BJ (cell line): ENCODE measurements around the gene TTLL11. TPM values are rescaled to one million over a fixed set of nuclear protein-coding genes. Genes with fewer than 3 reads are reported as not detected.

Source experiments
- CTCF ChIA-PET: fragments of 350-600 bp; formaldehyde crosslinking; extraction: SDS; loops from one replicate; lab custom pipeline; 2021; ENCODE audit warnings: antibody characterized with exemption, inconsistent platforms; lab: Yijun Ruan, JAX
- POLR2A ChIA-PET: fragments of 300-600 bp; sonication (Branson Sonifier 250); formaldehyde crosslinking; extraction: SDS; loops from one replicate; lab custom pipeline; 2021; ENCODE audit warnings: antibody characterized with exemption; lab: Charles Lee
- DNase-seq: peaks from one replicate; pipeline ENCODE4 v3.0.0-alpha.2; 2011; ENCODE audit warnings: low read depth
- H3K27me3 ChIP-seq: 2 replicates; pipeline ENCODE4 v1.6.0; 2011; ENCODE audit warnings: low read length; ENCODE audit not compliant: control insufficient read depth, insufficient read depth
- H3K36me3 ChIP-seq: 2 replicates; pipeline ENCODE4 v1.5.1; 2011; ENCODE audit warnings: low read length; ENCODE audit not compliant: control insufficient read depth, insufficient read depth
- H3K4me3 ChIP-seq: 2 replicates; pipeline ENCODE4 v1.5.1; 2011; ENCODE audit warnings: low read depth, mild to moderate bottlenecking, control low read depth, low read length
- polyA plus RNA-seq: library from polyadenylated mRNA; depleted of rRNA; stranded (reverse); fragments of >200 nt; gene quantifications from 2 replicates; pipeline ENCODE4 v1.2.3, GENCODE V29; 2011
- TF ChIP-seq, protein P1 (sequence below): IDR thresholded peaks from 2 replicates; pipeline ENCODE4 v1.5.1; 2011; ENCODE audit warnings: low read depth, mild to moderate bottlenecking, control low read depth, inconsistent platforms, low read length, moderate library complexity; ENCODE audit not compliant: insufficient read depth

TTLL11 gene
- polyA plus RNA-seq, 1 experiment, result 5.6 TPM

DNA sequence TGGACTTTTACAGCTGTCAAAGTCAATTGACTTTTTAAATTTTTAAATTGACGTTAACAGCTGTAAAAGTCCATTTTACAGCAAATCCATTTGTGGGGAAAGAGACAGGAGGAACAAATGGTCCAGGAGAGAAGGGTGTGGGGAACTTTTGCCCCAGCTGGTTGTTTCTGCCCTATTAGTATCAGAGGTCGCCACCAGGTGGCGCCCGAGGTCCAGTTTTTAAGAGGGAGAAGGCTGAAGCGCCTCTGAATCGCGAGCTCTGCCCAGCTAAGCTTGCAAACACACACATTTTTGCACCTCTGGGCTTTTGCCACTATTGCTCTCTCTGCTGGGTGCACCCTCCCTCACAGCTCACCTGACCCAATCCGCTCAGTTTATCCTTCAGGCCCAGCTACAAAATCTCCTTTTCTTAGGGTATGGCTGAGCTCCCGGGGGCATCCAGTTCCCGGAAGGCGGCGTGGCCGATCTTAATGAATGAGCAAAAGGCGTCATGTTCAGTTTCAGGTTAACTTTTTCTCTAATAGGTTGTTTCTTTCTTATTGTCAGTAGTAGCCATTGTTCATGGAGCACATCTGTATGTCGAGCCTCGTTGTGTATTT is 6.3 kb upstream of the TTLL11 start:
- ChIA-PET CTCF (interaction anchor here (0.6 to 5.8 kb wide), 48 partner anchors 9 to 726 kb away, joined by 3 to 212 read pairs (median 4); no protein-coding TSS in a partner anchor), POLR2A (no interaction called here)
- TF ChIP-seq, protein P1, sequence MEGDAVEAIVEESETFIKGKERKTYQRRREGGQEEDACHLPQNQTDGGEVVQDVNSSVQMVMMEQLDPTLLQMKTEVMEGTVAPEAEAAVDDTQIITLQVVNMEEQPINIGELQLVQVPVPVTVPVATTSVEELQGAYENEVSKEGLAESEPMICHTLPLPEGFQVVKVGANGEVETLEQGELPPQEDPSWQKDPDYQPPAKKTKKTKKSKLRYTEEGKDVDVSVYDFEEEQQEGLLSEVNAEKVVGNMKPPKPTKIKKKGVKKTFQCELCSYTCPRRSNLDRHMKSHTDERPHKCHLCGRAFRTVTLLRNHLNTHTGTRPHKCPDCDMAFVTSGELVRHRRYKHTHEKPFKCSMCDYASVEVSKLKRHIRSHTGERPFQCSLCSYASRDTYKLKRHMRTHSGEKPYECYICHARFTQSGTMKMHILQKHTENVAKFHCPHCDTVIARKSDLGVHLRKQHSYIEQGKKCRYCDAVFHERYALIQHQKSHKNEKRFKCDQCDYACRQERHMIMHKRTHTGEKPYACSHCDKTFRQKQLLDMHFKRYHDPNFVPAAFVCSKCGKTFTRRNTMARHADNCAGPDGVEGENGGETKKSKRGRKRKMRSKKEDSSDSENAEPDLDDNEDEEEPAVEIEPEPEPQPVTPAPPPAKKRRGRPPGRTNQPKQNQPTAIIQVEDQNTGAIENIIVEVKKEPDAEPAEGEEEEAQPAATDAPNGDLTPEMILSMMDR, result peak; percentile 83
- Histone ChIP-seq H3K4me3 (no peak overlapping the region), H3K27me3 (no peaks in the 10 kb centered on the region; the same call in 1 of the 2 replicates), H3K36me3 (no peaks in the 10 kb centered on the region)
- no peak for DNase-seq

DNA sequence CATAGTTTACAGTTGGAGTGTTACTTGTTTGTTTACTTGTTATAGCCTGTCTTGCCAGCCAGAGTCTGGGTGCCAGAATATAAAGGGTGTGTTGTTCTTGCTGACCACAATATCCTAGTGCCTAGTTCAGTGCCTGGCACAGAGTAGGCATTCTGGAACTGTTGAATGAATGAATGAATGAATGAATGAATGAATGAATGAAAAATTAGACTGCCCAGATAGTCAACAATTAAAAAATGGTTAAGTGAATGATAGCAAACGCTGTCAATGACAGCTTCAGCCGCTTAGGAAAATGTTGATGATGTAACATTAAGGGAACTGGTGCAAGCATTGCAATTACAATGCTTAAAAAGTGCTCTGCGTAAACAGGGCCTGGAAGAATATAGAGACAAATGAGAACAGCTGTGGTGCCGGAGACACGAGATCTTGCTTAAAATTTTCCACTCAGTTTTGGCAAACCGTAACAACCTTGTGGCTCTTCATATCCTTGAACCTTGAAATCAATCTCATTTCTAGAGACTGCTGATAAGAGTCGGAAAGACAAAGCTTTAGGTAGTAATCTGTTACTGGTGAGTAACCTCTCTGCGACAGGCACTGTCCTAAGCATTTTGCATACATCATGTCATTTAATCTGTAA is 4.7 kb upstream of the TTLL11 start:
- no peak overlapping the region for H3K4me3 ChIP-seq
- ChIA-PET POLR2A (no interaction called here), CTCF (interaction anchor here (0.6 to 5.8 kb wide), 17 partner anchors 9 to 1512 kb away, joined by 3 to 212 read pairs (median 9); no protein-coding TSS in a partner anchor)
- H3K36me3 ChIP-seq, result no peaks in the 10 kb centered on the region
- TF ChIP-seq, protein P1, result no peak
- no peaks in the 10 kb centered on the region; the same call in 1 of the 2 replicates for H3K27me3 ChIP-seq
- no peak for DNase-seq

DNA sequence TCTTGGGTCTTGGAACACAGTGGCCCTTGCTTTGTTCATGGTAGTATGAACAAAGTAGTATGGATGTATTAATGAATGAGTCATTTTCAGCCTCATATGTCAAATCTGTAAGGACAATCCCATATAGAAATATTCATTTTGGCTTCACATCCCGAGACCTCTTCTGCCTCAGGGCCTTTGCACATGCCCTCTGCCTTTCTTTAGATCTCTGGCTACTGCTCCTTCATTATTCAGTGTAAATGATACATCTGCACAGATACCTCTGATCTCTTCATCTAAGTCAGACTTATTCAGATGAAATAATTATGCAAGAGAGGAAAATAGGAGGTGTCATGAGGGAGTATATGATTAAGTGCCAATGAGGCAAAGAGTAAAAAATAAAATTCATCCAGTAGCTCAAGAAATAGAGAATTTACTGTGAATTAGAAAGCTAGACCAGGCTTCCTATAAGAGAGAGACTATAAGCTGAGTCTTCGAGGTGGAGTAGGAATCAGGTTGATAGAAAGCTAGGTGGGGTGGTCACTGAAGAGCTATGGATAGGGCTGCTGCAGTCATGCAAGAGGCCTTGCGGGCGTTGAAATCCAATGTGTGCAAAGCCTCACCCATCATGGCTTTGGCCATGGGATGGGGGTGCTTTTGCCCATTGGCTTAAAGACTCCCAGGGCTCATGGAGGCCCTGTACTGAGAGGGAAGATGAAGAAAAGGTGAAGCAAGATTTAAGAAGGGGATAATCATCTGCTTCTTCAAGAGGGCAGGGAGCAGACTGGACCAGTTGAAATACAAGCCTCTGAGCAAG is 3.7 kb upstream of the TTLL11 start:
- Histone ChIP-seq H3K27me3 (no peaks in the 10 kb centered on the region; the same call in 1 of the 2 replicates), H3K36me3 (no peaks in the 10 kb centered on the region), H3K4me3 (no peak overlapping the region)
- CTCF ChIA-PET, result interaction anchor here (1.2 to 5.8 kb wide), 6 partner anchors 12 to 551 kb away, joined by 3 to 212 read pairs (median 26); partner anchors contain the start of genes MRRF and RBM18
- no peak for DNase-seq
- TF ChIP-seq, protein P1, result no peak
- POLR2A ChIA-PET, result no interaction called here

DNA sequence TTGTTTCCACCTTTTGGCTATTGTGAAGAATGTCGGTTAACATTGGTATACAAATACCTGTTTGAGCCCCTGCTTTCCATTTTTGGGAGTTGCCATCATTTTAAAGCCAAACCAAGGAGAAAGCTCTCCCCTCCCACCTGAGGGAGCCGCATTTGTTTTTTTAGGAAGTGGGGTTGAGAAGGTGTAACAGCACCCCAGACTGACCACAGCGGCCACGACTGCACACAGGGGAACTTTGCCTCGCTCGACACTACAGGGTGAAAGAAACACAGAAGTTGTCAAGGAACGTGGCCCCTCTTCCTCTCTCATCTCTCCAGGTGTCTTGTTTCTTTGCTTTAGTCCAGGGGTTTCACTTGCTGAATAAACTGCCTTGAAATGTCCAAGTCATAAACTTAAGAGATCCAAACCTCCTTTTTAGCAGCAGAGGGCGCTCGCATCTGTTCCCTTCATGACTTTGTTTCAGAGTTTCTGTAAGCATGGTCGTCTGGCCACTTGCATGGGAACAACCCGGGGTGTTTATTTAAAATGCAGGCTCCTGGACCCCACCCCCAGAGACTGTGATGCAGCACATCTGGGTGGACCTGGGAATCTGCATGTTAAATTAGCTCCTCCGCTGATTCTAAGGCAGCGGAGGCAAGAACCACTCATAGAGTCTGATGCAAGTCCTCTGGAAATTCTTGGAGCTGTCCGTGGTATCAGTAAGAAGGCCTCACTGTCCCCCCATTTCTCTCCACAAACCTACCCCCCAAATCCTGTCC is 2.1 kb upstream of the TTLL11 start:
- DNase-seq, result no peak
- ChIA-PET POLR2A (no interaction called here), CTCF (interaction anchor here (0.6 to 5.8 kb wide), 10 partner anchors 13 to 549 kb away, joined by 3 to 212 read pairs (median 4); partner anchors contain the start of genes MRRF and RBM18)
- H3K27me3 ChIP-seq, result no peaks in the 10 kb centered on the region
- no peak overlapping the region for H3K4me3 ChIP-seq
- TF ChIP-seq, protein P1, result peak; percentile 75
- no peaks in the 10 kb centered on the region for H3K36me3 ChIP-seq
